ENCODE data around the gene TNS2.
A peak's percentile ranks its signal among the peaks of the same experiment; 100 is the strongest.
"Not testable (repeated sequence)": the region's sequence is repeated elsewhere in the genome, so short reads cannot be mapped to it uniquely, and the experiment has no call there.

Gene TNS2

GRCh38 chr12:53069621-53070410 lies 20.0 kb downstream of the TNS2 start:
- no peak for DNase-seq (ENCODE audit: low spot score)

GRCh38 chr12:53070877-53071492 lies 21.1 kb downstream of the TNS2 start:
- no peak for DNase-seq (ENCODE audit: low spot score)

DNA sequence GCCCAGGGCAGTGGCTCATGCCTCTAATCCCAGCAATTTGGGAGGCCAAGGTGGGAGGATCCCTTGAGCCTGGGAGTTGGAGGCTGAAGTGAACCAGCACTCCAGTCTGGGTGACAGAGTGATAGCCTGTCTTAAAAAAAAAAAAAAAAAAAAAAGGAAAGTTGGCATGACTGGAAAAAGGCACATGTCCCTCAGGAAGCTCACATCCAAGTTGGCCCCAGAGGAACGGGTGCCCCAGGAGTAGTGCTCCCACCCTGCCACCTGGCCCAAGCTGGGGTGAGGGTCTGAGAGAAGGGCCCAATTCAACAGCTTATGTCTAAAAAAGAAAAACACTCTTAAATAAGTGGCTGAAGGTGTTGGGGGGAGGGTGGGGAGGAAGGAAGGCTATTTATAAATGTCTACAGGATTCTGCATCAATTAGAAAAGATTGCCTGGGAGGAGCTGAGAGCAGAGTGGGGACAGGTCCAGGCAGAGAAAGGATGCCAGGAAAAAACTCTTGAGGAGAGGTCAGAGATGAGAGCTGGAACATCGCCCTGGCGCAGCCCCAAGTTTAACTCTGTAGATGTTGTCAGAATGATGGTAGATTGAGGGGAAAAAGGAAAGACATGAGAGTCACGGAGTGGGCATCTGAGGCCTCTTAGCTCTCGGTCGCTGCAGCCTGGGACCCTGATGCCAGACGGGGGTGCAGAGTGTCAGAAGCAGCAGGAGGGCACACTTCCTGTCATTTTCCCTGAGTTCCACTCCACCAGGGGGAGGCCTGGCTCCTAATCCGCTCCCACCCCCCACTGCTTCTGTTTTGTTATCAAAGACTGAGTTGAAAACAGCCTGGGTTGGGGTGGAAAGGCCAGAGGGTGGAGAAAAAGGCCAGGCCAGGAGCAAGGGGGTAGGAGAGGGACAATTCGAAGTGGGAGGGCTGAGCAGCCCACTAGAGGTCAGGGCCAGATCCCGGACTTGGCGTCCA lies 22.0 kb downstream of the TNS2 start:
- DNase-seq (ENCODE audit: low spot score): no peak

DNA sequence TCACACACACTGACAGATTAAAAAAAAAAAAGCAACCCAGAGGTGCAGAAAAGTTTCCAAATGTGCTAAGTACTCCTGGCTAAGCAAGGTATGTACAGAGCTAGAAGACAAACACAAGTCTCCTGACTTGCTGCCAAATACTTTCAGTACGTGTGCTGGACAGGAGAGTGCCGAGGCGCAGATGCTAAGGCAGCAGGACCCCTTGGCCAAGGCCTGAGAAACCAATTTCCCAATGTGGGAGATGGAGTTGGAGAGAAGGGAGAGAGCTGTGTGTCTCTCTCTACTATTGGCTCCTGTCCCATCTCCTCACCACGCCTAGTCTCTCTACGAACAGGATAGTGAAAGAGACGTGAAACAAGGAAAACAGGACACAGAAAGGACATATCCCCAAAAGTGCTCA lies 24.0 kb downstream of the TNS2 start:
- DNase-seq (ENCODE audit: low spot score): no peak

GRCh38 chr12:53074283-53074998 lies 24.6 kb downstream of the TNS2 start:
- no peak for DNase-seq (ENCODE audit: low spot score)

DNA sequence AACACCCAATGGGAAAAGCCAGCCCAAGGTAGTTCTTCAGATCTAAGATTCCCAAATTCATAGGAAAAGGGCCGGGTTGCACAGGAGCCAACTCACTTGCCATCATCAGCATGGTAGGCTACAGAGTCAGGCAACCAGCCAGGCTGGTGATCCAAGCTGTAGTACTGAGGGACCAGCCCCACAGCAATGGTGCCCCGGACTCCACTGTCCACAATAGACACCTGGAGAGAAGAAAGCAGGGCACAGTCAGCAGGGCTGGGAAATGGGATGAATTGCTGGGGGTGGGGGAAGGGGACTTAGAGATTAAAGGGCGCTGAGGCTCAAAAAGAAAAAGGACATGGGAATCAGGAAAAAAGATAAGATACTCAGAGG lies 25.1 kb downstream of the TNS2 start:
- DNase-seq (ENCODE audit: low spot score): no peak

- no peak for DNase-seq (ENCODE audit: low spot score)
Observed at GRCh38 chr12:53076461-53076860, 26.6 kb downstream of the TNS2 start.

DNA sequence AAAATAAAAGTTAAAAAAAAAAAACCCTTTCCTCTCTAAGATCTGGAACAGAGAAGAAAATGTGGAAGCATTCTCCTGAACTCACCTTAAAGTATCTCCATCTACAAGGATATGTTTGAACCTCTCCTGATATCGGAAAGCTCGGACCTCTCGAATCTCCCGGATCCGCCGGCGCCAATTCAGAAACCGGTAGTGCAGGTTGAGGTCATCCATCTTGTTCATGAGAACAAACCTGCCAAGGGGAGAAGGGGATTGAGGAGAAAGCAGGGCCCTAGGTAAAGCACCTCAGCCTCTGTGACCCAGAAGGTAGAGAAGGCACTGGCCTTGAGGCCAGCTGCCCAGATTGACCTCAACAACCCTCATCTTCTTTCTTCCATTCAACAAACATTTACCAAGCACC lies 27.2 kb downstream of the TNS2 start:
- no peak for DNase-seq (ENCODE audit: low spot score)

GRCh38 chr12:53078425-53079225 lies 28.8 kb downstream of the TNS2 start:
- no peak for DNase-seq (ENCODE audit: low spot score)

DNA sequence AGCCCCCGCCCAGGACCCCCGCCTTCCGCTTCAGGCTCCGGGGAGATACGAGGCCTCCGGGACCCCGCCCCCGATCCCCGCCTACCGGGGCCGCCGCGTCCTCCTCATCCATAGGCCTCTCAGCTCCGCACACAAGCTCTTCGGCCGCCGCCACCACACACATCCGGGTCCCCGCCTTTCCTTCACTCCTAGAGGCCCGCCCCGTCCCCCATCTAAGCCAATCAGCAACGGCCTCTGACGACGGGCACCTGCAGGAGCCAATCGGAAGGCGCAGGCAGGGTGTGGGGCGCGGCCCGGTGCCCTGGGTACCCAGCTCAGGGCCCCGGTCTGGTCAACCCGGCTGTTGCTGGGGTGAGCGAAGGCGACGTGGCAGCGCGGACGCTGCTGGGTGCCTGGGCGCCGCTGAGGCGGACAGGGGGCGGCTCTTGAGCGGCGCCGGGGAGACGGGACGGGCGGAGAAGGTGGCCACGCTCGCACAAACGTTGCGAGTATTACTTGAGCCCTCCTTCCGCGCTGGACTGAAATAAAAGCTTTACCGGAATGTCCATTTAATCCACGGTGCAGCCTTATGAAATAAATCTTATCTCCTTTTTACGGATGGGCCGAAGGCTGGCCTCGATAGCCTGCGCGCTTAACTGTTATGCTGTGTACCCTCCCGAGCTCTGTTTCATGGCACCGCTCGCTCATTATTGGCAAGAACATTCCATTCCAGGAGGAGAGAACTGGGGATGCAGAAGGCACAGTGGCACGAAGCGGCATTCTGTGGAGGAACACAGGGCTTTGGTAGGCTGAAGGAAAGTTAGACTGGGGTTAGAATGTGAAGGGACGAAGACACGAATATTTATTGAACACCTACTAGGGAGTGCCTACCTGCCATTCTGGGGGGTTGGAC lies 29.6 kb downstream of the TNS2 start, which contains the start of gene SPRYD3:
TSS of gene SPRYD3 (minus strand) at position 165 of the 892 bp plus-strand sequence. CDS start at position 108, 57 bp downstream.
- DNase-seq (ENCODE audit: low spot score): peak; percentile 100

DNA sequence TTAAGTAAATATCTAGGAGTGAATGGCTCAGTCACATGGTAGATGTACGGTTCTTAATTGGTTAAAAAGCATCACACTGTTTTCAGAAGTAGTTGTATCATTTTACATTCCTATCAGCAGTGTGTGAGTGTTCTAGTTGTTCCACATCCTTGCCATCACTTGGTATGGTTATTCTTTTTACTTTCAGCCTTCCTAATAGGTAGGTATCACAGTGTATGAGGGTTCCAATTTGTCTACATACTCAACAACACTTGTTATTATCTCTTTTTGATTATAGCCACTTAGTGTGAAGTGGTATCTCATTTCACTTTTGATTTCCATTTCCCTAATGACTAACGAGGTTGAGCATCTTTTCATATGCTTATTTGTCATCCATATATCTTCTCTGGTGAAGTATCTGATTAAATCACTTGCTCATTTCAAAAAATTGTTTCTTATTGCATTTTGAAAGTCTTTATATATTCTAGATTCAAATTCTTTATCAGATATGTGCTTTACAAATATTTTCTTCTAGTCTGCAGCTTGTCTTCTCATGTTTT lies 32.8 kb downstream of the TNS2 start:
- DNase-seq (ENCODE audit: low spot score): no peak

- no peak for DNase-seq (ENCODE audit: low spot score)
Observed at GRCh38 chr12:53086361-53086760, 36.5 kb downstream of the TNS2 start.

GRCh38 chr12:53090105-53090504 lies 40.2 kb downstream of the TNS2 start:
- DNase-seq (ENCODE audit: low spot score): no peak

GRCh38 chr12:53090554-53090953 lies 40.7 kb downstream of the TNS2 start:
- no peak for DNase-seq (ENCODE audit: low spot score)

GRCh38 chr12:53091756-53092155 lies 41.9 kb downstream of the TNS2 start:
- no peak for DNase-seq (ENCODE audit: low spot score)

GRCh38 chr12:53093777-53094393 lies 44.0 kb downstream of the TNS2 start:
- DNase-seq (ENCODE audit: low spot score): no peak

DNA sequence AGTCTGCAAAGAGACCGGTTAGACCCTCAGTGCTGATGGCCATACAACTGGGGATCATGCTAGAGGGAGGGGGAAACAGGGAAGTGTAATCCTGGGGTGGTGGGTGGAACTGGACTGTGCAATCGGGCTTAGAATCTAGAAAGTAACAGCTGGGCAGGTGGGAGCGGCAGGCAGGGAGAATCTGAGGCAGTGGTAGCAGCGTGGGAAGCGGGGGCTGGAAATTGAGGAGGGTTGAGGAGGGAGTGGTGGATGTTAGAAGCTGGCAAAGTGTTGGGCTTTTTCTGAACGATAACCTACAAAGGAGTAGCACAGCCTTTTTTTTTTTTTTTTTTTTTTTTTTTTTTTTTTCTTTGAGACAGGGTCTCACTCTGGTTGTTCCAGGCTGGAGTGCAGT lies 44.5 kb downstream of the TNS2 start:
- no peak for DNase-seq (ENCODE audit: low spot score)

GRCh38 chr12:53094796-53095595 lies 45.1 kb downstream of the TNS2 start:
- not testable (repeated sequence) for DNase-seq (ENCODE audit: low spot score)

GRCh38 chr12:53095596-53095895 lies 45.7 kb downstream of the TNS2 start:
- DNase-seq (ENCODE audit: low spot score): not testable (repeated sequence)

All from D341Med (cell line).